GM21390 (cell line): ENCODE data around the gene FIG4.
"Not testable (repeated sequence)": the region's sequence is repeated elsewhere in the genome, so short reads cannot be mapped to it uniquely, and the experiment has no call there.

ENCODE experiments used
- ATAC-seq: cut with Tn5 transposase; IDR thresholded peaks from one replicate; pipeline ENCODE4 v1.9.1; 2021; ENCODE audit not compliant: unreplicated experiment

The FIG4 gene

DNA sequence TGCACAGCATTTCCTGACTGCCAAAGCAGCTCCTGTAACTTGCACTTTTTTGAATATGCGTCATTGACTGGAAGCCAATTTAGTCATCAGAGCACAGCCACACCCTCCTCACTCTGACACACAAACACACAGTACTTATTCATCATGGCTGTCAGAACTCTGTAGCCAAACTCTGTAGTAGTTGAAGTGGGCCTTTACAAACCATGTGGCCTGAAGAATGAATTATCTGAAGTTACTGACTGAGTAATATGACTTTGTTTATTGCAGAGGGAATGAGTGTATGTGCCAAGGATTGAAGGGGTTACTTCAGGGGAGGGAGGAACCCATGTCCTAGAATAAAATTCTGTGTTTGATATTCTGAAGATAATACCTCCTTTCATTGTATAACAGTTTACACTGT is 102.7 kb downstream of the FIG4 start:
- no peak for ATAC-seq

DNA sequence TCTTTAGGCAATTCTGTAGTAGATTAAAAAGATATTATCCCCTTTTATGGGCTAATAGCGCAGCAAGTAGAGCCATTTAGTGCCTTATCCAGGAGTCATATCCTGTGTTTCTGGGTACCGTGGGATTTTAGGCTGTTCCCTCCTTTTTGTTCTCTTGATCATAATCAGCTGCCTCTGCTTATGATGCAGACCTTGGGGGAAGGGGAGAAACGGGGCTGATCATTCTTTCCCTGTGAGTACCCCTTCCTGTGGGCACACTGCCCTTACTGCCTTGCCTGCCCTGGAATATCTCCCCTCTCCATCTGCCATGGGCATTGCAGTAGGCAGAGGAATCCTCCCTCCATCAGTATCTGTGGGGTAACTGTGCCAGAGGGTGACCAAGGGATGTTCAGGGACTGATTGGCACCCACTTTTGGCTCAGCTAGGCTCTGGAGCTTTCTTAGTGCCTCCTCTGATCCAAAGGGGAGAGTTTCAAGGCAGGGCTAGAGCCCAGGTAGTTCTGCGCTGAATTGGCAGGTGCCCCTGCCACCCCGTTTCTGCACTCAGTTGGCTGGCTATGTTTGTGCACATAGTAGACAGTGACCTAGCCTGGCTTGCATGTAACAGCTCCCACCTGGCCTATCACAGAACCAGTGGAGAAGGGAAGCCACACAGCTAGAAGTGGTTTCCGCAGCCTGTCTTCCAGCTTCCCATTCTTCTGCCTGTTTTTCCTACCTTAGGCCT is 103.3 kb downstream of the FIG4 start:
- peak; percentile 49 for ATAC-seq

- no peak for ATAC-seq
These were observed 105.0 kb downstream of the FIG4 start for GRCh38 chr6:109795994-109796555.

GRCh38 chr6:109799129-109799528 is 108.0 kb downstream of the FIG4 start:
- no peak for ATAC-seq

DNA sequence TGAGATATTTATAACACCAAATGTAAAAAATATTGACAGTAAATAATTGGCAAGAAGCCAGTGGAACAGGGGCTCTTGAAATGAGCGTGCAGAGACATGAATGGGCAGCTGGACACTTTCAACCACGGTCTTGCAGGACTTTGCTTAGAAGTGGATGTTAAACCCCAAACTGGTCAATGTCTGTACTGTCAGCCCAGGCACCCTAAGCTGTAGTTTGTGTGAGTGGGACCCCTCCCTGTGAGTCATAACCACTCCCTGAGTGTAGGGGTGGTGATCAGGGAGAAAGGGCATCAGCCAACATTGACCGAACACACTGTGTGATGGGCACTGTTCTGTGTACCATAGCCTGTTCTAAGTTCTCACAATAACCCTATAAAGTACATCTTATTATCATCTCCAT is 108.6 kb downstream of the FIG4 start:
- no peak for ATAC-seq

- no peak for ATAC-seq
These were observed 109.7 kb downstream of the FIG4 start for GRCh38 chr6:109800771-109801170.

GRCh38 chr6:109801794-109802193 is 110.7 kb downstream of the FIG4 start:
- ATAC-seq = no peak

DNA sequence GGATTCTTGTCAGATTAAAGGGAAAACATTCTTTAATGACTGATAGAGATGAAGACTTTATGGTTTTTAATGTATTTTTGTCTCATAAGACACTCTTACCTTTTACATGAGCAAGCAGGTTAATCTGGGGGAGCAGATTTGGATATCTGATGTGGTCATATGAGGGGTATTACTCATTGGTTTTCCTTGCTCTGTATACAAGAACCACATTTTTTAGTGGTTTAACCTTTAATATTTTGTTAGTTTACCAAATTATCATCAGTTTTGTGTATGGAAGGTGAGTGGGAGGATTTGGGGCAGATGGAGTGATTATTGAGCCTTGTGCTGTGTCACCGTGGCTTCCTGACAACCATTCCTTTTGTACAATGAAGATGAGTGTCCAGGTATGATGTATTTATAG is 112.9 kb downstream of the FIG4 start:
- ATAC-seq = no peak

DNA sequence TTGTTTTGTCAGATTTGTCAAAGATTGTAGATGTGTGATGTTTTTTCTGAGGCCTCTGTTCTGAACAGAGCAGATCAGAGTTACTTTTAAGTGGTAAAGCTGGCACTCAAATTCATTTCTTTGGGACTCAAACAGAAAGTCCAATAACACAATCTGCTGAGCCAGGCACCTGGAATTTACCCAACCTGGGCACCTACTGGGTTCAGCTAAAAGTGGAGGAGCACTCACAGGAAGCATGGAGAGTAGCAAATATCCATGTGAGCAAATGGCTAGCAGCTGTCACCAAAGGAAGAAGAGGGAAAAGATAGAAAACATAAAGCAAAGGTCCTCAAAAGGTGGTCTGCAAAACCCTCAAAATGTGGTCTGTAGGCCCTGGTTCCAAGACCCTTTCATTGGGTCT is 116.8 kb downstream of the FIG4 start:
- ATAC-seq = no peak

GRCh38 chr6:109808837-109809236 is 117.7 kb downstream of the FIG4 start:
- no peak for ATAC-seq

- no peak for ATAC-seq
These were observed 124.0 kb downstream of the FIG4 start for GRCh38 chr6:109815054-109815453.

GRCh38 chr6:109816452-109817374 is 125.6 kb downstream of the FIG4 start:
- no peak for ATAC-seq

DNA sequence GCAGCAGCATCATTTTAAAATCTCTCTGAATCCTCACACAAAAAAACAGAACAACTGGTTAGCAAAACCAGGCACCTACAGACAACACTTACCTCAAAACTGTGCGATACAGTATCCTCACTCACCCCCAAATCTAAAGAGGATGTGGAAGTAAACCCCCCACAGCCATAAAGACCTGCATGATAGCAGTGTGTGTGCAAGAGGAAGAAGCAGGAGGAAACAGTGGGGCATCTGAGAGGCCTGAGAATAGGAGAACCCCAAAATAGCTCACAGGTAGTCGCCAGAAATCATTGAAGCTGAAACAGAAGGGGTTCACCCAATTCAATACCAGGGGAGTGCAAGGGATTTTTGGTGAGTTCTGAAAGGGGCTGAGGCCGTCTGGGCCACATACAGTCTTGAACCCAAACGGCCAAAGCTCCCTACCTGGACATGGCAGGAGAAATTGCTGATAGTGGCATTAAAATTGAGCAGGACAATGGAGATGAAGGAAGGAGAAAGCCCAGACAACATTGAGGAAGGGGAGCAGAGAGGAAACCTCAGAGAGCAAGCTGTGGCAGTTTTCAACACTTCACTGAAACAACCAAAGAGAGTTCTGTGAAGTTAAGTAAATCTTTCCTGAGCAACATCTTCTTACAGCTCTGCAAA is 129.7 kb downstream of the FIG4 start:
- ATAC-seq = peak; percentile 82

DNA sequence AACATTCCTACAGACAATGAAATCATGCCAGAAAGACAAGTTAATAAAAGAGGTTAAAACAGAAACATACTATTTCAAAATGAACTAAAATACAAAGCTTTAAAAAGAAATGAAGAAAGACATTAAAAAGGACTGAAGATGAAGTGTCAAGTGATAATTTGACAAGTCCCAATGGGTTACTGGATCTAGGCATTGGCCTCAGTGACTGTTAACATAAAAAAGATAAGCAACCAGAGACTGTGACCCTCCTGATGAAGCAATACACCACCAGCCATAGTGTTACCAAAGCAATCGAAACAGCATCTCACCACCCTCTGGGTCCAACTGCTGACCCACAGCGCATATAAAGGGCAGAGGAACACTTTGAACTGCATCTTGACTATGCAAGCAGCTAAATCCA is 130.3 kb downstream of the FIG4 start:
- no peak for ATAC-seq

GRCh38 chr6:109824105-109824504 is 133.0 kb downstream of the FIG4 start:
- ATAC-seq = no peak

GRCh38 chr6:109826551-109826950 is 135.5 kb downstream of the FIG4 start:
- ATAC-seq = no peak

- not testable (repeated sequence) for ATAC-seq
These were observed 140.3 kb downstream of the FIG4 start for GRCh38 chr6:109831352-109831751.

DNA sequence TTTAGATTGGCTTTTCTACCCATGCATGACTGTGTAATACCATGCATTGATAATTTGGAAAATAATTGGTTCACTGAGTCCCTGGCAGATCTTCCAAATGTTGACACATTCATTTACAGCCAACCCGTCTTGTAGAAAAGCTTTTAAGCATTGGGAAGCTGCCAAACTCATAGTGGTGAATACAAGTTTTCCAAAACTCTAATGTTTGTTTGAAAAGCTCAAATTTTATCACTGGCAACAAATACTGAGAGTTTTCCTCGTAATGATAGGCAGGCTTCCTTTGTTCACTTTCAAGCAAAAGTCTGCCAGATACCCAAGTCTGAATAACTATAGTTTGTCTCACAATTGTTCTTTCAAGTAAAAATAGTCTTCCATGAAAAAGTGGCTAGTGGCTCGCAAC is 143.0 kb downstream of the FIG4 start:
- no peak for ATAC-seq

DNA sequence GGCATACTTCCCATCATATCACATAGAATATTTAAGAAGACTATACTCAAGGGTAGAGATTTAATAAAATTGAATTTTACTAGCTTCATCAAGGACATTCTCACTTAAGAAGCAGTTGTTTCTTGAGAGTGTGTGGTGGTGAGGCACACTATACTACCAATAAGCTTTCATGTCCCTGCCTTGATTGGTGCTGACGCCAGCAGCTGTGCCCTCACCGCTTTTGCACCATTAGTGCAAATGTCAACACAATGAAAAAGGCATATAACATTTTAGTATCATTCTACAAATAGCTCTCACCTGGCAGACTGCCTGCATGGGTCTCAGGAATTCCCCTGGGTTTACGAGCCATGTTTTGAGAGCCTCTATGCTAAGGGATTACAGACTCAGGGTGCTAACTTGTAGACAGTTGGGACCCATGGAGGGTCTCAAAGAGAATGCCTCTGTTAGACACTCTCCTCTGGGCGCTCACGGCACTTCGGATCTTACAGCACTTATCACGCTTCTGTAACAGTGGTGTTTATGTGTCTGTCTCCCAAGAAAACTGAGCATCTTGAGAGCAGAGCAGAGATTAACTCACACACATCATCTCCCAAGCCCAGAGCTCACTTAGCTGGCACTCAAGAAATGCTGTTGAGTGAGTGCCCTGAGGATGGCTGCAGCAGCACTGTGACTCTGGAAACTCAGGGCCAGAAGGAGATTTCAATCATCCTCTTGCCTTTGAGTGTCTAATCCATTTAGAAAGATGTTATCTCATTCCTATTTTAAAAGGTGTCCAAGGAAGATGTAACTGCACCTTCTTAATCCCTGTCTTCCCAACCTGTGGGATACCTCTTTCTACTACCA is 143.7 kb downstream of the FIG4 start:
- no peak for ATAC-seq

- no peak for ATAC-seq
These were observed 148.9 kb downstream of the FIG4 start for GRCh38 chr6:109840034-109840433.

- ATAC-seq = no peak
These were observed 149.7 kb downstream of the FIG4 start for GRCh38 chr6:109840796-109841195.
